Inflammatory macrophage (primary cell): Measurements from ENCODE around the gene RNASEH2B.
A peak's percentile ranks its signal among the peaks of the same experiment; 100 is the strongest.

Source experiments
- DNase-seq, 2 donors: peaks; one replicate each; pipeline ENCODE4 v3.0.0-alpha.2; 2020 to 2022

RNASEH2B gene

GRCh38 chr13:50999641-51000040 is 90.0 kb downstream of the RNASEH2B start:
- no peak for DNase-seq

- DNase-seq, result no peak
Observed at GRCh38 chr13:51000061-51000460, 90.5 kb downstream of the RNASEH2B start.

- DNase-seq, result no peak
Observed at GRCh38 chr13:51000571-51001260, 91.1 kb downstream of the RNASEH2B start.

DNA sequence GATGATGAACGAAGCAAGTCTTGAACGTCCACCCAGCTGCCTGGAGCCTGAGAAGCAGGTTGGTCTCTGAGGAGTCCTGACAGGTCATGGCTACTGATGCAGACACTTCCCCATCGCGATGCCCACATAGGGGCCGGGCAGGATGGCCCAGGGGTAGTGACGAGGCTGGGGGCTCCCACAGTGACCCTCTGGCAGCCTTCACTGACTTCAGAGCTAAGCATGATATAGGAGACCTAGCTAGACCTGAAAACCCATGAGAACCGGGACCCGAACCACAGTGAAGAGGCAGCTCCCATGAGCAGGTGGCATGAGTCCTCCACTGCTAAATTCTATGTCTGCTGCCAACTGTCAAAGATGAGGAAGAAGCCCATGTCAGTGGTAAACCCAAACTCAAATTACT is 91.7 kb downstream of the RNASEH2B start:
- no peak for DNase-seq

- no peak for DNase-seq
Observed at GRCh38 chr13:51002736-51003135, 93.1 kb downstream of the RNASEH2B start.

DNA sequence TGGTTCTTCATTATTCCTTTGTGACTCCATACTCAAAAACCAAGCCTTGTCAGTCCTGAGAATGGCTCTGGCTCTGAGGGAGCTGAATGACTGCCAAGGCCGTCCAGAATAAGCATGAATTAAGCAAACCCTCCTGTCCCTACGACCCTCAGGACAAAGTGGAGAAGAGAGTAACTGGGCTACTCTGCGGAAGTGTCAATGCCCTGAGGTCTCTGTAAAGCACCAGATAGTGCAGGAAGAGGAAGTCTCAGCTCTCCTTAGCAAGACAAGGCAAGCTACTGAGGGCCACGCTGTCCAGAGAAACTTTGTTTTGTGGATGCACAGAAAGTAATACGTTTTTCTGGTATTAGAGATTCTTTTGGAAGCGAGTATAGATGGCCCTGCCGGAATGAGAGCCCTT is 94.1 kb downstream of the RNASEH2B start:
- DNase-seq, result no peak

DNA sequence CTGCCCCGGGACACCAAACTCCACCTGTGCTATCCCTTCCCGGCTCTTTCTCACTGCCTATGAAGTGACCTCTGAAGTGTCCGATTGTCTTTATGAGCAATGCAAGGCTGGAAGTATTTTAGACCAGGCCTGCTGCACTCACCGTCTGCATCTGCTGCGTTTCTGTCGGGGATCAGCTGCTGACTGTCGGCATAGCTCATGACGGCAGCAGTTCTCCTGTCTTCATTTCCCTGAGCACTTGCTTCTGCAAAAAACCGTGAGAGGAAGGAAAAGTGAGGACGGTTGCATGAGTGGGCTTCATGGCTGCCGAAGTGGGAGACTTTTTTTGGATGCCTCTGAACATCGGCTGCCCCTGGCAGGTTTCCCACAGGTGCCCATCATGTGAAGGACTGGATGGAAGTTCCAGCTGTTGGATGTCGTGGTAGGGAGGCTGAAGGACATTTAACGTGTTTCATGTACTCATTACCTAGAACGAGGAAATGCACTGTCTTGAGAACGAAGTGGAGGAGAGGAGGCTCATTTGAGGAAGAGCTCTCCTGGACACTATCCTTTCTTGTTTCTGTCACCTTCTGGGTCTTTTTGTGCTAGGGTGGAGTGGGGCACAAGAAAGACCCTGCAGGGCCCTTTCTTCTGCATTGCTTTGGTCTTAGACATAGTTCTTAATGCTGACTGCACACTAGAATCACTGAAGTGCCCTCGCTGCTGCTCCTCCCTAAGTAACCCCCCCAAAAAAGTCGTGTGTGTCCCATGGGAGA is 94.7 kb downstream of the RNASEH2B start:
- peak; percentile 16 to 22 for DNase-seq

GRCh38 chr13:51004918-51005460 is 95.4 kb downstream of the RNASEH2B start:
- DNase-seq, result no peak

DNA sequence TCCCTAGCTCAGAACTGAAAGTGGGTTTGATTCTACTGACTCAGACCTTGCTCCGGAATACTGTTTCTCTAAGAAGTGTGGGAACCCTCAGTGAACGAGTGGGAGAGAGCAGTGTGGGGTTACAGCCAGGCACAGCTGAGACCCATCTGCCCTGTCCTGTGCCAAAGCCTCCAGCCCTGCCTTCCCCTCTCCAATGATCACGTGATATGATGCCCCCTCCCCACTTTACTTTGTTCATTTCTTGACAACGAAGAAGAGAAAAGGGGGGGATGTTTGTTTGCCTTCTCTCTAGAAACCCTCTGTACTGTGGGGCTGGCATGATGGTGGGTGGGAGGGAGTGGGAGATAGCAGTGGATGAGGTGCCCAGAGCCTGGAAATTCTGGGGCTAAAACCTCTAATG is 96.0 kb downstream of the RNASEH2B start:
- DNase-seq, result no peak
